BLaER1 treated with 17β-estradiol and CSF1 and Interleukin-3, amounts not matched to agents 10 nM and 100 nM (cell line): Measurements from ENCODE around the gene CD63.
A peak's percentile ranks its signal among the peaks of the same experiment; 100 is the strongest.

Experiments
- H3K27ac ChIP-seq, 11 experiments: shearing (Covaris generic); formaldehyde crosslinking; 2 replicates each; pipeline ENCODE4 v1.8.1; 2022
- H3K27me3 ChIP-seq, 11 experiments: shearing (Covaris generic); formaldehyde crosslinking; 2 replicates each; pipeline ENCODE4 v1.8.1; 2022
- H3K36me3 ChIP-seq, 11 experiments: shearing (Covaris generic); formaldehyde crosslinking; 2 replicates each; pipeline ENCODE4 v1.8.1; 2022
- H3K4me1 ChIP-seq, 10 experiments: shearing (Covaris generic); formaldehyde crosslinking; 2 replicates each; pipeline ENCODE4 v1.8.1; 2022
- H3K4me2 ChIP-seq, 11 experiments: shearing (Covaris generic); formaldehyde crosslinking; 2 replicates each; pipeline ENCODE4 v1.8.1; 2022
- H3K4me3 ChIP-seq, 10 experiments: shearing (Covaris generic); formaldehyde crosslinking; 2 replicates each; pipeline ENCODE4 v1.8.1; 2022
- H3K9ac ChIP-seq, 11 experiments: shearing (Covaris generic); formaldehyde crosslinking; 2 replicates each; pipeline ENCODE4 v1.8.1; 2022
- H3K9me3 ChIP-seq, 11 experiments: shearing (Covaris generic); formaldehyde crosslinking; replicated peaks in 1 of 11; 2 replicates each; pipeline ENCODE4 v1.8.1; 2022
- H4K20me1 ChIP-seq, 11 experiments: shearing (Covaris generic); formaldehyde crosslinking; 2 replicates each; pipeline ENCODE4 v1.8.1; 2022
- Cebpa-rat ChIP-seq, 11 experiments: shearing (Covaris generic); IDR thresholded peaks; 2 replicates each; pipeline ENCODE4 v1.8.1; 2022

Gene CD63

GRCh38 chr12:55757701-55758100, 28.9 kb upstream of the CD63 start:
- peaks cover 0 to 66% (median 24%) of the 10 kb centered on the region in 11 experiments; a peak in 12 of 22 replicates for H4K20me1 ChIP-seq
- H3K4me2 ChIP-seq: no peak overlapping the region
- H3K9me3 ChIP-seq: peaks cover 0 to 9% (median 0%) of the 10 kb centered on the region in 11 experiments; a peak in 1 of 22 replicates
- peaks cover 0 to 28% (median 5%) of the 10 kb centered on the region in 10 experiments; a peak in 9 of 20 replicates for H3K4me1 ChIP-seq
- no peaks in the 10 kb centered on the region for H3K27me3 ChIP-seq
- H3K36me3 ChIP-seq: peaks cover 97 to 100% (median 99%) of the 10 kb centered on the region in 11 experiments
- H3K27ac ChIP-seq: no peak overlapping the region
- peak overlapping the region in 2 of 11 experiments; percentile 12 to 21; a peak in 2 of 22 replicates for H3K9ac ChIP-seq
- no peak for TF ChIP-seq Cebpa-rat (IDR thresholded peaks at IDR 0.05)
- H3K4me3 ChIP-seq: no peak overlapping the region

- H3K27ac ChIP-seq: no peak overlapping the region
- peaks cover 0 to 9% (median 0%) of the 10 kb centered on the region in 10 experiments; a peak in 2 of 20 replicates for H3K4me1 ChIP-seq
- H3K4me2 ChIP-seq: no peak overlapping the region
- no peak overlapping the region for H3K9ac ChIP-seq
- no peaks in the 10 kb centered on the region for H3K27me3 ChIP-seq
- peaks cover 5 to 53% (median 15%) of the 10 kb centered on the region in 11 experiments; a peak in 11 of 22 replicates for H4K20me1 ChIP-seq
- H3K4me3 ChIP-seq: no peak overlapping the region
- H3K9me3 ChIP-seq: peaks cover 0 to 9% (median 0%) of the 10 kb centered on the region in 11 experiments; a peak in 1 of 22 replicates
- TF ChIP-seq Cebpa-rat (IDR thresholded peaks at IDR 0.05): no peak
- peaks cover 98 to 100% (median 100%) of the 10 kb centered on the region in 11 experiments for H3K36me3 ChIP-seq
These were observed 26.4 kb upstream of the CD63 start for GRCh38 chr12:55755246-55755645.

- peaks cover 0 to 66% (median 40%) of the 10 kb centered on the region in 11 experiments; a peak in 16 of 22 replicates for H4K20me1 ChIP-seq
- H3K27me3 ChIP-seq: no peaks in the 10 kb centered on the region
- no peak for TF ChIP-seq Cebpa-rat (IDR thresholded peaks at IDR 0.05)
- no peak overlapping the region for H3K4me3 ChIP-seq
- H3K9ac ChIP-seq: no peak overlapping the region
- peaks cover 27 to 44% (median 38%) of the 10 kb centered on the region in 10 experiments for H3K4me1 ChIP-seq
- peak overlapping the region in 6 of 11 experiments; percentile 3 to 100 (median 98); a peak in 4 of 22 replicates for H3K4me2 ChIP-seq
- no peak overlapping the region for H3K27ac ChIP-seq
- H3K9me3 ChIP-seq: no peaks in the 10 kb centered on the region
- peaks cover 37 to 68% (median 64%) of the 10 kb centered on the region in 11 experiments for H3K36me3 ChIP-seq
These were observed 19.6 kb upstream of the CD63 start for GRCh38 chr12:55748230-55748993.

GRCh38 chr12:55746913-55747231, 18.1 kb upstream of the CD63 start:
- Histone ChIP-seq H3K9ac (peak overlapping the region in 3 of 11 experiments; percentile 71 to 85 (median 74); a peak in 1 of 22 replicates), H3K9me3 (no peaks in the 10 kb centered on the region), H3K27me3 (no peaks in the 10 kb centered on the region), H3K4me1 (peaks cover 31 to 49% (median 43%) of the 10 kb centered on the region in 10 experiments), H3K36me3 (peaks cover 22 to 52% (median 49%) of the 10 kb centered on the region in 11 experiments), H3K4me2 (peak overlapping the region; percentile 16 to 100 (median 97); a peak in 19 of 22 replicates), H3K27ac (peak overlapping the region in 3 of 11 experiments; percentile 51 to 64 (median 59); a peak in 1 of 22 replicates), H4K20me1 (peaks cover 0 to 55% (median 40%) of the 10 kb centered on the region in 11 experiments; a peak in 16 of 22 replicates), H3K4me3 (peak overlapping the region in 1 of 10 experiments; percentile 85; a peak in 3 of 20 replicates)
- no peak for TF ChIP-seq Cebpa-rat (IDR thresholded peaks at IDR 0.05)

- Histone ChIP-seq H3K27me3 (no peaks in the 10 kb centered on the region), H3K36me3 (peaks cover 16 to 47% (median 44%) of the 10 kb centered on the region in 11 experiments), H3K4me3 (peak overlapping the region in 5 of 10 experiments; percentile 82 to 94 (median 86); a peak in 10 of 20 replicates), H3K4me2 (peak overlapping the region; percentile 1 to 100 (median 97); a peak in 20 of 22 replicates), H4K20me1 (peaks cover 0 to 50% (median 40%) of the 10 kb centered on the region in 11 experiments; a peak in 16 of 22 replicates), H3K9me3 (no peaks in the 10 kb centered on the region), H3K27ac (peak overlapping the region in 8 of 11 experiments; percentile 30 to 64 (median 55); a peak in 11 of 22 replicates), H3K9ac (peak overlapping the region in 8 of 11 experiments; percentile 48 to 87 (median 66); a peak in 15 of 22 replicates), H3K4me1 (peaks cover 37 to 53% (median 45%) of the 10 kb centered on the region in 10 experiments)
- no peak for TF ChIP-seq Cebpa-rat (IDR thresholded peaks at IDR 0.05)
These were observed 17.5 kb upstream of the CD63 start for GRCh38 chr12:55746174-55746912.

GRCh38 chr12:55745361-55746173, 16.8 kb upstream of the CD63 start:
- H3K36me3 ChIP-seq: peaks cover 11 to 39% (median 36%) of the 10 kb centered on the region in 11 experiments
- H3K9ac ChIP-seq: peak overlapping the region in 10 of 11 experiments; percentile 72 to 88 (median 83); a peak in 20 of 22 replicates
- no peaks in the 10 kb centered on the region for H3K27me3 ChIP-seq
- no peak for TF ChIP-seq Cebpa-rat (IDR thresholded peaks at IDR 0.05)
- H3K4me2 ChIP-seq: peak overlapping the region; percentile 94 to 100 (median 99)
- peaks cover 0 to 49% (median 39%) of the 10 kb centered on the region in 11 experiments; a peak in 16 of 22 replicates for H4K20me1 ChIP-seq
- peaks cover 42 to 54% (median 45%) of the 10 kb centered on the region in 10 experiments for H3K4me1 ChIP-seq
- no peaks in the 10 kb centered on the region for H3K9me3 ChIP-seq
- H3K4me3 ChIP-seq: peak overlapping the region in 9 of 10 experiments; percentile 62 to 94 (median 85); a peak in 18 of 20 replicates
- peak overlapping the region in 9 of 11 experiments; percentile 9 to 81 (median 75); a peak in 15 of 22 replicates for H3K27ac ChIP-seq

- peaks cover 0 to 49% (median 38%) of the 10 kb centered on the region in 11 experiments; a peak in 16 of 22 replicates for H4K20me1 ChIP-seq
- no peak for TF ChIP-seq Cebpa-rat (IDR thresholded peaks at IDR 0.05)
- peaks cover 42 to 54% (median 45%) of the 10 kb centered on the region in 10 experiments for H3K4me1 ChIP-seq
- peak overlapping the region; percentile 72 to 88 (median 82) for H3K9ac ChIP-seq
- H3K27me3 ChIP-seq: no peaks in the 10 kb centered on the region
- H3K27ac ChIP-seq: peak overlapping the region in 10 of 11 experiments; percentile 5 to 81 (median 76); a peak in 19 of 22 replicates
- H3K36me3 ChIP-seq: peaks cover 3 to 28% (median 26%) of the 10 kb centered on the region in 11 experiments; a peak in 21 of 22 replicates
- H3K9me3 ChIP-seq: no peaks in the 10 kb centered on the region
- H3K4me2 ChIP-seq: peak overlapping the region; percentile 94 to 100 (median 99)
- H3K4me3 ChIP-seq: peak overlapping the region; percentile 62 to 94 (median 84)
These were observed 15.7 kb upstream of the CD63 start for GRCh38 chr12:55744340-55745030.
